ENCODE measurements around the gene CYGB.

DNA sequence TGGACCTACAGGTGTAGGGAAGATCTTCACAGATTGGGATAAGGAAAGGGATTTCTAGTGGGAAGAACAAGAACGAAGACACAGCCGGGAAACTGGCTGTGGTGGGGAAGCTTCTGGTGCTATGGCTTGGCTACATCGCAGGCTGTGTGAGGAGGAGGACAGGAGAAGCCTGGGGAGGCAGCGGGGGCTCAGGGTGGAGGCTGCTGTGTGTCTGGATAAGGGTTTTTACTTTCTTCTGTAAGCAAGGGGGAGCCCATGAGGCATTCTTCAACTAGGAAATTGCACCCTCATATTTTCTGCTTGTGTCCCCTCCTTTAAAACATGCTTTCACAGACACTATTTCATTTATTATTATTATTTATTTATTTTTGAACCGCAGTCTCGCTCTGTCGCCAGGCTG lies 33.4 kb downstream of the CYGB start:
- TF ChIP-seq TCF7L2 (IDR thresholded peaks at IDR 0.05; ENCODE audit: borderline replicate concordance, low read depth, low read length) = no peak
- TF ChIP-seq ZNF112 (tag by site-specific recombination; IDR thresholded peaks at IDR 0.05) = no peak
- TF ChIP-seq CTCF (tag by site-specific recombination; IDR thresholded peaks at IDR 0.05) = no peak
- TF ChIP-seq EGR2 (tag by site-specific recombination; IDR thresholded peaks at IDR 0.05; ENCODE audit: low read depth) = no peak
- TF ChIP-seq, protein P1, sequence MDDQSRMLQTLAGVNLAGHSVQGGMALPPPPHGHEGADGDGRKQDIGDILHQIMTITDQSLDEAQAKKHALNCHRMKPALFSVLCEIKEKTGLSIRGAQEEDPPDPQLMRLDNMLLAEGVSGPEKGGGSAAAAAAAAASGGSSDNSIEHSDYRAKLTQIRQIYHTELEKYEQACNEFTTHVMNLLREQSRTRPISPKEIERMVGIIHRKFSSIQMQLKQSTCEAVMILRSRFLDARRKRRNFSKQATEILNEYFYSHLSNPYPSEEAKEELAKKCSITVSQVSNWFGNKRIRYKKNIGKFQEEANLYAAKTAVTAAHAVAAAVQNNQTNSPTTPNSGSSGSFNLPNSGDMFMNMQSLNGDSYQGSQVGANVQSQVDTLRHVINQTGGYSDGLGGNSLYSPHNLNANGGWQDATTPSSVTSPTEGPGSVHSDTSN (CRISPR knock-in tag; IDR thresholded peaks at IDR 0.05) = no peak
- TF ChIP-seq ZNF114 (tag by site-specific recombination; IDR thresholded peaks at IDR 0.05) = no peak
- no peak for TF ChIP-seq ZSCAN18 (tag by site-specific recombination; IDR thresholded peaks at IDR 0.05)
- no peak for TF ChIP-seq TRIM28 (IDR thresholded peaks at IDR 0.05; ENCODE audit: borderline replicate concordance, low read length)
- no peak for TF ChIP-seq YY1 (tag by site-specific recombination; IDR thresholded peaks at IDR 0.05)
- TF ChIP-seq ZNF776 (tag by site-specific recombination; IDR thresholded peaks at IDR 0.05; ENCODE audit: borderline replicate concordance) = no peak
- no peak for TF ChIP-seq ZSCAN5A (tag by site-specific recombination; IDR thresholded peaks at IDR 0.05)
